Measurements from ENCODE around the gene STMP1.

DNA sequence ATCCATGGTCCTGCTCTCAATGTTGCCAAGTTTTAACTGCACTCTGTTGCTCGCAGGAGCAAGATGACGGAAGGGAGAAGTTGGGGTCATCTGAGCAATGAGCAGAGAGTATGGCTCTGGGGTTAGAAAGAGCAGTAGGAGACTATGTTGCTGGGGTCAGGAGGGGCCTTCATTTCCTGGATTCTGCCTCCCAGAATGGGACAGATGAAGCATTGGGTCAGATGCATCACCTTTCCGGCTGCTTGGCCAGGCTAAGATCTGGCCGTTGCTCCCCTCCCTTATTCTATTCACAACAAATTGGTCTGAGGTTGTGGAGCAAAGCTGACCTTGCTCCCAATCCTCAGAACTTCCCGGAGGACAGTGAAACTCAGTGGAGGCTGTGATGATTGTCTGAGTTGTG lies 22.4 kb downstream of the STMP1 start:
- no peak for TF ChIP-seq POLR2A (IDR thresholded peaks at IDR 0.05)
- TF ChIP-seq, protein P1, sequence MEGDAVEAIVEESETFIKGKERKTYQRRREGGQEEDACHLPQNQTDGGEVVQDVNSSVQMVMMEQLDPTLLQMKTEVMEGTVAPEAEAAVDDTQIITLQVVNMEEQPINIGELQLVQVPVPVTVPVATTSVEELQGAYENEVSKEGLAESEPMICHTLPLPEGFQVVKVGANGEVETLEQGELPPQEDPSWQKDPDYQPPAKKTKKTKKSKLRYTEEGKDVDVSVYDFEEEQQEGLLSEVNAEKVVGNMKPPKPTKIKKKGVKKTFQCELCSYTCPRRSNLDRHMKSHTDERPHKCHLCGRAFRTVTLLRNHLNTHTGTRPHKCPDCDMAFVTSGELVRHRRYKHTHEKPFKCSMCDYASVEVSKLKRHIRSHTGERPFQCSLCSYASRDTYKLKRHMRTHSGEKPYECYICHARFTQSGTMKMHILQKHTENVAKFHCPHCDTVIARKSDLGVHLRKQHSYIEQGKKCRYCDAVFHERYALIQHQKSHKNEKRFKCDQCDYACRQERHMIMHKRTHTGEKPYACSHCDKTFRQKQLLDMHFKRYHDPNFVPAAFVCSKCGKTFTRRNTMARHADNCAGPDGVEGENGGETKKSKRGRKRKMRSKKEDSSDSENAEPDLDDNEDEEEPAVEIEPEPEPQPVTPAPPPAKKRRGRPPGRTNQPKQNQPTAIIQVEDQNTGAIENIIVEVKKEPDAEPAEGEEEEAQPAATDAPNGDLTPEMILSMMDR (IDR thresholded peaks at IDR 0.05), result no peak

Data from adrenal gland (tissue), 5 donors.